Pancreas (tissue), 10 donors: Measurements from ENCODE around the gene ANKRD16. TPM values are rescaled to one million over a fixed set of nuclear protein-coding genes. Genes with fewer than 3 reads are reported as not detected.
A peak's percentile ranks its signal among the peaks of the same experiment; 100 is the strongest.

Experiments used
- ATAC-seq, 4 donors: fragments of 200-7000 bp; cut with Tn5 transposase; one replicate each; pipeline versions ENCODE4 v1.8.0 to v1.9.1; 2020; ENCODE audit warnings: mild to moderate bottlenecking in 4 of 4, moderate library complexity in 4 of 4
- DNase-seq, 6 donors: peaks; one replicate each; pipeline ENCODE4 v3.0.0-alpha.2; 2020
- FAIRE-seq: peaks from 2 replicates; lab custom pipeline; 2012; peaks lifted over from hg19 to GRCh38; lab: Jason Lieb, UNC
- H3K27ac ChIP-seq, 4 donors: fragments of 200-600 bp; sonication (generic); 1 replicate in 3 of 4; 2 replicates in 1 of 4; pipeline versions ENCODE4 v1.5.0 to v1.8.0; 2020
- H3K27me3 ChIP-seq, 4 donors: fragments of 200-600 bp; one replicate each; pipeline ENCODE4 v1.8.0; 2021
- H3K36me3 ChIP-seq, 3 donors: fragments of 200-600 bp; sonication (generic) in 1 of 3; one replicate each; pipeline versions ENCODE4 v1.5.0 to v1.8.0; 2020 to 2021
- H3K4me1 ChIP-seq, 3 donors: fragments of 200-600 bp; one replicate each; pipeline ENCODE4 v1.8.0; 2021
- H3K4me3 ChIP-seq, 4 donors: fragments of 200-600 bp; sonication (generic) in 2 of 4; one replicate each; pipeline versions ENCODE4 v1.5.0 to v1.8.0; 2020 to 2021
- H3K9me3 ChIP-seq, 4 donors: fragments of 200-600 bp; one replicate each; pipeline ENCODE4 v1.8.0; 2021
- CTCF ChIP-seq, 4 donors: fragments of 200-600 bp; sonication (generic) in 3 of 4; IDR thresholded peaks; one replicate each; pipeline versions ENCODE4 v1.5.0 to v1.8.0; 2021; ENCODE audit warnings: antibody characterized with exemption in 4 of 4
- WGBS, 2 donors: extraction: QIAGEN DNeasy Blood & Tissue Kit; methylation state at CpG; one replicate each; pipeline ENCODE4 v1.1.7; 2013; 5-methylcytosine and 5-hydroxymethylcytosine counted together
- intact Hi-C, 3 donors: fragments of 100-400 bp; cut with DNase I; formaldehyde crosslinking; loops; one replicate each; pipeline versions ENCODE4 v1.11.1 to v1.14.2; 2022
- polyA plus RNA-seq, 2 donors: library from polyadenylated mRNA; stranded (reverse); fragments of 200-250 nt; gene quantifications; one replicate each; pipeline ENCODE4 v1.2.3, GENCODE V29; 2013
- total RNA-seq, 6 donors: library from RNA; stranded (reverse); fragmentation: NEBNext Ultra II Directional in 4 of 6; extraction: Animal tissue kit (Norgen Biotek cat#: 25700) in 4 of 6; gene quantifications; one replicate each; pipeline versions ENCODE4 v1.2.1 to v1.2.4, GENCODE V29; 2021 to 2023
- donor health status: healthy with polysubstance abuse.
- donor health status: DM: no; HTN: no; CAD: no; lungs with moderate emphysema.
- donor health status: DM: no; HTN: no; CAD: no.
- donor health status: control.
- donor health status: control.
- donor health status: Bipolar disorder and iron deficiency.
- donor health status: DM: yes; HTN: yes; CAD: no.
- donor health status: DM: no; HTN: no; CAD: no.
- donor health status: DM: no; HTN: no; CAD: no.
- donor health status: DM: yes; HTN: yes; CAD: no.

Gene ANKRD16
- total and polyA plus RNA-seq, 8 donors = 3.0 to 5.5 (median 4.6) TPM

GRCh38 chr10:5893321-5893720 is 3.6 kb upstream of the ANKRD16 start:
- 85 to 89% methylated on average over 2 of the region's 2 CpGs for whole genome bisulfite sequencing, 2 donors
- DNase-seq (no peak), FAIRE-seq (no peak), ATAC-seq (no peak)
- Histone ChIP-seq H3K27me3 (no peaks in the 10 kb centered on the region), H3K27ac (no peak overlapping the region), H3K36me3 (peaks cover 0 to 6% (median 0%) of the 10 kb centered on the region in 3 donors), H3K4me3 (no peak overlapping the region), H3K9me3 (no peaks in the 10 kb centered on the region), H3K4me1 (peaks cover 2 to 21% (median 13%) of the 10 kb centered on the region in 3 donors)
- intact Hi-C loops = no loop called here
- TF ChIP-seq CTCF (IDR thresholded peaks at IDR 0.05) = no peak

- no peaks in the 10 kb centered on the region for H3K27me3 ChIP-seq
- H3K27ac ChIP-seq = no peak overlapping the region
- no peak for TF ChIP-seq CTCF (IDR thresholded peaks at IDR 0.05)
- H3K9me3 ChIP-seq = no peaks in the 10 kb centered on the region
- peaks cover 10 to 34% (median 18%) of the 10 kb centered on the region in 3 donors for H3K4me1 ChIP-seq
- WGBS, 2 donors = 81% methylated on average over 8 of the region's 8 CpGs
- intact Hi-C loops = no loop called here
- peaks cover 0 to 6% (median 0%) of the 10 kb centered on the region in 3 donors for H3K36me3 ChIP-seq
- H3K4me3 ChIP-seq = no peak overlapping the region
- DNase-seq = no peak
- ATAC-seq = no peak
- no peak for FAIRE-seq
These were observed 2.3 kb upstream of the ANKRD16 start for GRCh38 chr10:5892007-5892406.

GRCh38 chr10:5891009-5891408 is 1.3 kb upstream of the ANKRD16 start:
- 32 to 34% methylated on average over 7 of the region's 7 CpGs for WGBS, 2 donors
- H3K4me1 ChIP-seq = peaks cover 13 to 44% (median 18%) of the 10 kb centered on the region in 3 donors
- H3K27ac ChIP-seq = peak overlapping the region in 3 of 4 donors; percentile 42 to 69 (median 62)

GRCh38 chr10:5890452-5890915 is 791 bp upstream of the ANKRD16 start:
- no peak for TF ChIP-seq CTCF (IDR thresholded peaks at IDR 0.05)
- no peak for ATAC-seq
- Histone ChIP-seq H3K36me3 (peaks cover 0 to under 1% (median 0%) of the 10 kb centered on the region in 3 donors), H3K27ac (peak overlapping the region; percentile 42 to 69 (median 64)), H3K4me3 (peak overlapping the region; percentile 60 to 96 (median 73)), H3K27me3 (no peaks in the 10 kb centered on the region), H3K9me3 (no peaks in the 10 kb centered on the region), H3K4me1 (peaks cover 18 to 47% (median 20%) of the 10 kb centered on the region in 3 donors)
- WGBS, 2 donors = 0 to 1% methylated on average over 36 to 40 of the region's 40 CpGs
- no peak for FAIRE-seq
- intact Hi-C loops = no loop called here
- DNase-seq = peak in 3 of 6 donors; percentile 30 to 63 (median 44)

More at GRCh38 chr10:5891009-5891408, 1.3 kb upstream of the ANKRD16 start:
- ATAC-seq (no peak), FAIRE-seq (no peak), DNase-seq (no peak)
- Histone ChIP-seq H3K4me3 (peak overlapping the region in 3 of 4 donors; percentile 60 to 96 (median 74)), H3K9me3 (no peaks in the 10 kb centered on the region), H3K36me3 (peaks cover 0 to 6% (median 0%) of the 10 kb centered on the region in 3 donors), H3K27me3 (no peaks in the 10 kb centered on the region)
- no peak for TF ChIP-seq CTCF (IDR thresholded peaks at IDR 0.05)
- intact Hi-C loops = no loop called here
